Astrocyte (in vitro differentiated cells and primary cell): ENCODE results near the gene CCDC30. TPM values are rescaled to one million over a fixed set of nuclear protein-coding genes. Genes with fewer than 3 reads are reported as not detected.
"Not testable (repeated sequence)": the region's sequence is repeated elsewhere in the genome, so short reads cannot be mapped to it uniquely, and the experiment has no call there.

Experiments
- DNase-seq: peaks from one replicate; pipeline ENCODE4 v3.0.0-alpha.2; 2010; ENCODE audit warnings: low read depth
- FAIRE-seq: peaks from 2 replicates; lab custom pipeline; 2011; peaks lifted over from hg19 to GRCh38; lab: Jason Lieb, UNC
- H2AFZ ChIP-seq: 2 replicates; pipeline ENCODE4 v1.6.0; 2012; ENCODE audit warnings: low read depth, low read length, inconsistent platforms
- H3K27ac ChIP-seq: 2 replicates; pipeline ENCODE4 v1.5.1; 2011; ENCODE audit warnings: low read depth, low read length, inconsistent platforms
- H3K27me3 ChIP-seq: 2 replicates; pipeline ENCODE4 v1.6.0; 2011; ENCODE audit warnings: low read length, inconsistent platforms; ENCODE audit not compliant: insufficient read depth
- H3K36me3 ChIP-seq: 2 replicates; pipeline ENCODE4 v1.5.1; 2011; ENCODE audit warnings: low read length, inconsistent platforms; ENCODE audit not compliant: insufficient read depth
- H3K4me1 ChIP-seq: 2 replicates; pipeline ENCODE4 v1.5.1; 2011; ENCODE audit warnings: low read length, inconsistent platforms; ENCODE audit not compliant: insufficient read depth
- H3K4me2 ChIP-seq: 2 replicates; pipeline ENCODE4 v1.6.0; 2012; ENCODE audit warnings: low read length, inconsistent platforms
- H3K4me3 ChIP-seq: 2 replicates; pipeline ENCODE4 v1.5.1; 2011; ENCODE audit warnings: low read depth, mild to moderate bottlenecking, low read length, inconsistent platforms; ENCODE audit not compliant: insufficient read depth
- H3K79me2 ChIP-seq: 2 replicates; pipeline ENCODE4 v1.6.0; 2012; ENCODE audit warnings: mild to moderate bottlenecking, low read length, inconsistent platforms; ENCODE audit not compliant: insufficient read depth
- H3K9ac ChIP-seq: 2 replicates; pipeline ENCODE4 v1.6.0; 2012; ENCODE audit warnings: mild to moderate bottlenecking, low read length, inconsistent platforms
- H3K9me3 ChIP-seq: 2 replicates; pipeline ENCODE4 v1.5.1; 2012; ENCODE audit warnings: low read depth, mild to moderate bottlenecking, low read length, inconsistent platforms; ENCODE audit not compliant: insufficient read depth
- H4K20me1 ChIP-seq: 2 replicates; pipeline ENCODE4 v1.6.0; 2012; ENCODE audit warnings: low read length, inconsistent platforms; ENCODE audit not compliant: insufficient read depth
- H3K27ac Mint-ChIP-seq: one replicate; pipeline ENCODE4 v1.8.0; 2021; ENCODE audit warnings: mild to moderate bottlenecking, mixed read lengths; ENCODE audit not compliant: unreplicated experiment
- H3K27me3 Mint-ChIP-seq: one replicate; pipeline ENCODE4 v1.8.0; 2021; ENCODE audit warnings: low read depth, mixed read lengths; ENCODE audit not compliant: unreplicated experiment
- H3K36me3 Mint-ChIP-seq: one replicate; pipeline ENCODE4 v1.8.0; 2021; ENCODE audit warnings: low read depth, mixed read lengths; ENCODE audit not compliant: unreplicated experiment
- H3K4me1 Mint-ChIP-seq: one replicate; pipeline ENCODE4 v1.8.0; 2021; ENCODE audit warnings: low read depth, mixed read lengths; ENCODE audit not compliant: unreplicated experiment
- H3K4me3 Mint-ChIP-seq: one replicate; pipeline ENCODE4 v1.8.0; 2021; ENCODE audit warnings: mild to moderate bottlenecking, moderate library complexity, mixed read lengths; ENCODE audit not compliant: unreplicated experiment
- H3K9me3 Mint-ChIP-seq: one replicate; pipeline ENCODE4 v1.8.0; 2021; ENCODE audit warnings: mild to moderate bottlenecking, mixed read lengths; ENCODE audit not compliant: unreplicated experiment
- CTCF ChIP-seq: IDR thresholded peaks from 2 replicates; pipeline ENCODE4 v1.5.1; 2011; ENCODE audit warnings: low read depth, mild to moderate bottlenecking, inconsistent platforms, low read length, moderate library complexity; ENCODE audit not compliant: insufficient read depth
- EZH2 ChIP-seq: IDR thresholded peaks from 2 replicates; pipeline ENCODE4 v1.6.1; 2012; ENCODE audit warnings: mild to moderate bottlenecking, low read length, inconsistent platforms; ENCODE audit not compliant: insufficient read depth
- total RNA-seq: library from RNA; stranded (reverse); gene quantifications from 2 replicates; pipeline ENCODE4 v1.2.1, GENCODE V29; 2021

CCDC30 gene
- total RNA-seq, 1 donor from 2014 or later = 2.5 TPM

- Mint-ChIP-seq H3K36me3 (no peaks in the 10 kb centered on the region), H3K4me3 (no peak overlapping the region), H3K4me1 (no peaks in the 10 kb centered on the region), H3K27ac (no peak overlapping the region), H3K27me3 (no peaks in the 10 kb centered on the region), H3K9me3 (peaks cover 5% of the 10 kb centered on the region)
- H2AFZ ChIP-seq = no peak overlapping the region
- H4K20me1 ChIP-seq = no peaks in the 10 kb centered on the region
- H3K9ac ChIP-seq = no peak overlapping the region
- no peak overlapping the region for H3K4me2 ChIP-seq
- TF ChIP-seq EZH2 (no peak), CTCF (no peak)
- no peaks in the 10 kb centered on the region for H3K27me3 ChIP-seq
- FAIRE-seq (no peak), DNase-seq (no peak)
- no peaks in the 10 kb centered on the region for H3K79me2 ChIP-seq
- H3K4me3 ChIP-seq = no peak overlapping the region
- no peaks in the 10 kb centered on the region for H3K36me3 ChIP-seq
- no peaks in the 10 kb centered on the region for H3K4me1 ChIP-seq
- H3K27ac ChIP-seq = no peak overlapping the region
- H3K9me3 ChIP-seq = no peaks in the 10 kb centered on the region
Observed at GRCh38 chr1:42613803-42614131, 150.7 kb downstream of the CCDC30 start.

- H3K4me3 ChIP-seq = no peak overlapping the region
- Mint-ChIP-seq H3K4me1 (no peaks in the 10 kb centered on the region), H3K27me3 (peaks cover 4% of the 10 kb centered on the region), H3K9me3 (peaks cover 7% of the 10 kb centered on the region), H3K4me3 (no peak overlapping the region), H3K27ac (no peak overlapping the region), H3K36me3 (no peaks in the 10 kb centered on the region)
- H4K20me1 ChIP-seq = no peaks in the 10 kb centered on the region
- no peaks in the 10 kb centered on the region for H3K27me3 ChIP-seq
- no peak overlapping the region for H3K27ac ChIP-seq
- no peak for TF ChIP-seq EZH2
- no peak for TF ChIP-seq CTCF
- H3K36me3 ChIP-seq = no peaks in the 10 kb centered on the region
- no peaks in the 10 kb centered on the region for H3K4me1 ChIP-seq
- H3K9me3 ChIP-seq = no peaks in the 10 kb centered on the region
- no peaks in the 10 kb centered on the region for H3K79me2 ChIP-seq
- no peak for DNase-seq
- H2AFZ ChIP-seq = no peak overlapping the region
- H3K4me2 ChIP-seq = no peak overlapping the region
- FAIRE-seq = no peak
- H3K9ac ChIP-seq = no peak overlapping the region
Observed at GRCh38 chr1:42618866-42619265, 155.8 kb downstream of the CCDC30 start.

GRCh38 chr1:42620307-42620706 is 157.2 kb downstream of the CCDC30 start:
- no peaks in the 10 kb centered on the region for H4K20me1 ChIP-seq
- Mint-ChIP-seq H3K9me3 (peaks cover 4% of the 10 kb centered on the region), H3K4me1 (no peaks in the 10 kb centered on the region), H3K27ac (no peak overlapping the region), H3K4me3 (no peak overlapping the region), H3K36me3 (no peaks in the 10 kb centered on the region), H3K27me3 (peaks cover 4% of the 10 kb centered on the region)
- no peak overlapping the region for H2AFZ ChIP-seq
- H3K9ac ChIP-seq = no peak overlapping the region
- H3K4me2 ChIP-seq = no peak overlapping the region
- H3K27ac ChIP-seq = no peak overlapping the region
- TF ChIP-seq CTCF (no peak), EZH2 (no peak)
- no peaks in the 10 kb centered on the region for H3K27me3 ChIP-seq
- DNase-seq = no peak
- no peaks in the 10 kb centered on the region for H3K79me2 ChIP-seq
- no peaks in the 10 kb centered on the region for H3K9me3 ChIP-seq
- H3K36me3 ChIP-seq = no peaks in the 10 kb centered on the region
- no peak overlapping the region for H3K4me3 ChIP-seq
- H3K4me1 ChIP-seq = no peaks in the 10 kb centered on the region
- no peak for FAIRE-seq

- H3K4me1 ChIP-seq, H3K9ac ChIP-seq, H3K27me3 ChIP-seq, H4K20me1 ChIP-seq, H3K4me2 ChIP-seq, H3K9me3 Mint-ChIP-seq, H3K36me3 ChIP-seq, DNase-seq, H3K4me1 Mint-ChIP-seq, H3K9me3 ChIP-seq, H3K27ac ChIP-seq, H3K4me3 ChIP-seq, FAIRE-seq, H3K79me2 ChIP-seq, H3K27ac Mint-ChIP-seq, H2AFZ ChIP-seq, H3K4me3 Mint-ChIP-seq, H3K27me3 Mint-ChIP-seq, H3K36me3 Mint-ChIP-seq: not testable (repeated sequence)
Observed at GRCh38 chr1:42621180-42621579, 158.1 kb downstream of the CCDC30 start.
